Activated T-cell treated with anti-CD3 and anti-CD28 coated beads, Interleukin-2, amount 50 U/mL, for 1 hour (primary cell): ENCODE measurements around the gene CDKN3.
"Not testable (repeated sequence)": the region's sequence is repeated elsewhere in the genome, so short reads cannot be mapped to it uniquely, and the experiment has no call there.

Experiments used
- DNase-seq: peaks from one replicate; pipeline ENCODE4 v3.0.0-alpha.2; 2020

CDKN3 gene

DNA sequence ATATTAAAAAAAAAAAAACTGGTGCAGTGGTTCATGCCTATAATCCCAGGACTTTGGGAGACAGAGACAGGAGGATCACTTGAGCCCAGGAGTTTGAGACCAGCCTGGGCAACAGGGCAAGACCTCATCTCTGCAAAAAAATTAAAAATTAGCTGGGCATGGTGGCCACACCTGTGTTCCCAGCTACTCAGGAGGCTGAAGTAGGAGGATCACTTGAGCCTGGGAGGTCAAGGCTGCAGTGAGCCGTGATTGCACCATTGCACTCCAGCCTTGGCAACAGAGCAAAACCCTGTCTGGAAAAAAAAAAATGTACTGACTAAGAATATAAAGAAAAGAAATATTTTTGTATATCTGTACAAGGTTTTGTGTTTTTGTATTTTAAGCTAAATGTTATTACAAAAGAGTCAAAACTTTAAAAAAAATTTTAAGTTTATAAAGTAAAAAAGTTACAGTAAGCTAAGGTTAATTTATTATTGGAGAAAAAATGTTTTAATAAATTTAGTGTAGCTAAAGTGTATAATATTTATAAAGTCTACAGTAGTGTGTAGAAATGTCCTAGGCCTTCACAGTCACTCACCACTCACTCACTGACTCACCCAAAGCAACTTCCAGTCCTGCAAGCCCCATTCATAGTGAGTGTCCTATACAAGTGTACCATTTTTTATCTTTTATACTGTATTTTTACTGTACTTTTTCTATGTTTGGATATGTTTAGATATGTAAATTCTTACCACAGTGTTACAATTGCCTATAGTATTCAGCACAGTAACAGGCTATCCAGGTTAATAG lies 60.2 kb downstream of the CDKN3 start:
- not testable (repeated sequence) for DNase-seq

DNA sequence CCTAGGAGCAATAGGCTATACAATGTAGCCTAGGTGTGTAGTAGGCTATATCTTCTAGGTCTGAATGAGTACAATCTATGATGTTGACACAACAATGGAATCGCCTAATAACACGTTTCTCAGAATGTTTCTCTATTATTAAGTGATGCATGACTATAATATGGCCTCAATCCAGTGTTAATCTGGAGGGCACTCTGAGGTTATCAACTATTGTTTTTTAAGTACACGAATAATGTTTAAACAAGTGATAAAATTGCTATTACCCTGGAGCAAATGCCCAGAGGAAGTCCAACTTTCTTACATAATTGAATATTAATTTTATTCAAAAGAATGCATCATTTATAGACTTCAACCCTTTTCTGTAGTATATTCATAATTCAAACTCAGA lies 60.8 kb downstream of the CDKN3 start:
- DNase-seq = no peak

DNA sequence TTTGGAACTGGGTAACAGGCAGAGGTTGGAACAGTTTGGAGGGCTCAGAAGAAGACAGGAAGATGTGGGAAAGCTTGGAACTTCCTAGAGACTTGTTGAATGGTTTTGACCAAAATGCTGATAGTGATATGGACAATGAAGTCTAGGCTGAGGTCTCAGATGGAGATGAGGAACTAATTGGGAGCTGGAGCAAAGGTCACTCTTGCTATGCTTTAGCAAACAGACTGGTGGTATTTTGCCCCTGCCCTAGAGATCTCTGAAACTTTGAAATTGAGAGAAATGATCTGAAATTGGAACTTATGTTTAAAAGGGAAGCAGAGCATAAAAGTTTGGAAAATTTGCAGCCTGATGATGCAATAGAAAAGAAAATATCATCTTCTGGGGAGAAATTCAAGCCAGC lies 61.7 kb downstream of the CDKN3 start:
- DNase-seq = not testable (repeated sequence)

DNA sequence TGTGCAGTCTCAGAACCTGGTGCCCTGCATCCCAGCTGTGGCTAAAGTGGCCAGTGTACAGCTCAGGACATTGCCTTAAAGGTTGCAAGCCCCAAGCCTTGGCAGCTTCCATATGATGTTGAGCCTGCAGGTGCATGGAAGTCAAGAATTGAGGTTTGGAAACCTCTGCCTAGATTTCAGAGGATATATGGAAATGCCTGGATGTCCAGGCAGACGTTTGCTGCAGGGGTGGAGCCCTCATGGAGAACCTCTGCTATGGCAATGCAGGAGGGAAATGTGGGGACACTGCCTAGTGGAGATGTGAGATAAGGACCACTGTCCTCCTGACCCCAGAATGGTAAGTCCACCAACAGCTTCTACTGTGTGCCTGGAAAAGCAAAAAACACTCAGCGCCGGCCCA lies 62.3 kb downstream of the CDKN3 start:
- DNase-seq = no peak

DNA sequence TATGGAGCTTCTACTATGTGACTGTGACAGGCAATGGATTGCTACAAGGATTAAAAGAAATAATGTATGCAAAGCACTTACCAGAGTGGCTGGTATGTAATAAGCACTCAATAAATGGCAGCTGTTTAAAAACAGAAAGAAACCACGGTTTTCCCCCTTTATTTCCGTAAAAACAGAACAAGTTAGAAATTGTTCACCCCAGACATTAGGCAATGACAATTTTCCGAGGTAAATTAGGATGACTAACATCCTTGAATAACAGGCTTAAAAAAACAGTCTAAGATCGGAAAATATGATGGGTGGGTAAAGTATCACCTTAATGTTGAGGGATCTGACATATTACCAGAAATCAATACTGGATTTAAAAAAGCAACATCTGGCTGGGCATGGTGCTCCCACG lies 65.2 kb downstream of the CDKN3 start:
- no peak for DNase-seq

DNA sequence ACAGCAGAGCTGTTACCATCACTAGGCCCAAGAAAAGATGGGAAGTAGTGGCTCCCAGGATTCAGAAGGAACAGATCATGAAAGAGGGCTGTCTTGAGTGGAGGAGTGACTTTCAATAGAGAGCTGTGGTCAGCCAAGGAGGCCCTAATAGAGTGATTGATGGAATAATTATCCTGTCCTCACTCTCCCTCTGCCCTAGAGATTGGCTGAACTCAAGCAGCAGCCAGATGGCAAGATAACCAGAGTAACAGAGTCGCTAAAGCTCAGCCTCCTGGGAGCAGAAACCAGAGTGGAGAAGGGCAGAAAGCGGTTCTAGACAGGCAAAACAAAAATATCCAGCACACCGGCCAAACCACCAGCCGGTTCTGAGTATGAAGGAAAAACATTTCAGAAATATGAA lies 68.8 kb downstream of the CDKN3 start:
- no peak for DNase-seq

DNA sequence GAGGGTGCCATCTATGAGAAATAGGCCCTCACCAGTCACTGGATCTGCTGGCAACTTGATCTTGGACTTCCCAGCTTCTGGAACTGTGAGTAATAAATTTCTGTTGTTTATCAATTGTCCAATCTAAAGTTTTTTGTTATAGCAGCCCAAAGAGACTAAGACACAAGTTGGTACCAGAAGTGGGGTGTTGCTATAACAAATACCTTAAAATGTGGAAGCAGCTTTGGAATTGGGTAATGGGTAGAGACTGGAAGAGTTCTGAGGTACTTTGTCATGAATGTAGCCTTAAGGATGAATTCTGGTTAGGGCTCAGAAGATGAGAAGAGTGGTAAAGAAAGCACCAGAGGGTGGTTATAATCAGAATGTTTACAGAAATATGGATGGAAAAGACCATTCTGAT lies 70.5 kb downstream of the CDKN3 start:
- no peak for DNase-seq
